ENCODE measurements around the gene JAM3. TPM values are rescaled to one million over a fixed set of nuclear protein-coding genes. Genes with fewer than 3 reads are reported as not detected.
"Not testable (repeated sequence)": the region's sequence is repeated elsewhere in the genome, so short reads cannot be mapped to it uniquely, and the experiment has no call there.

Gene JAM3
- total RNA-seq, 1 experiment from 2014 or later: 155 TPM

GRCh38 chr11:134092006-134092405, 23.1 kb downstream of the JAM3 start:
- H3K36me3 ChIP-seq; DNase-seq; H3K9me3 ChIP-seq (replicated peaks); H3K27ac ChIP-seq; H3K4me3 ChIP-seq; H3K4me1 ChIP-seq; H3K27me3 ChIP-seq: not testable (repeated sequence)

DNA sequence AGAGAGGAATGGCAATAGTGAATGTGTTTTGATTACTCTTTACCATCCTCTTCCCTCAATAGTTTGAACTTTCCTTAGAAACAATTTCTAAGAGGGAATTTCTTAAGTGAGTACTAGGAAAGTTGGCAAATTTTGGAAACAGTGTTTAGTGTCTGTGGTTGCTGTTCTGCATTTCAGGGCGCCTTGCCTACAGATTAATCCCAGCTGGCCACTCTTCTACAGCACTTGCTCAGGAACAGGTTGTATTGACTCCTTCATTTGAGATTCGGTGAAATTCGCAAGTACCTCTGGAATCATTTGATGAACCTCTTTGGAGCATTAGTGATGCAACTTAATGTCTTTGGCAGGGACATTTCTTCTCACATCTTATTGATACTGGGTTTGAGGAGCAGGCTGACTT, 28.3 kb downstream of the JAM3 start:
- H3K4me1 ChIP-seq: no peaks in the 10 kb centered on the region
- no peaks in the 10 kb centered on the region for H3K27me3 ChIP-seq
- H3K36me3 ChIP-seq: peaks cover 22% of the 10 kb centered on the region
- no peak overlapping the region for H3K27ac ChIP-seq
- no peaks in the 10 kb centered on the region for H3K9me3 ChIP-seq (replicated peaks)
- H3K4me3 ChIP-seq: no peak overlapping the region
- DNase-seq: no peak

GRCh38 chr11:134098566-134099184, 29.8 kb downstream of the JAM3 start:
- no peak for DNase-seq
- H3K4me3 ChIP-seq: no peak overlapping the region

GRCh38 chr11:134100171-134100570, 31.3 kb downstream of the JAM3 start:
- Histone ChIP-seq H3K9me3 (replicated peaks) (peaks cover 8% of the 10 kb centered on the region; the same call in 1 of the 2 replicates), H3K27ac (no peak overlapping the region), H3K36me3 (peaks cover 26% of the 10 kb centered on the region), H3K27me3 (no peaks in the 10 kb centered on the region), H3K4me3 (no peak overlapping the region), H3K4me1 (no peaks in the 10 kb centered on the region)
- no peak for DNase-seq

More at GRCh38 chr11:134098566-134099184, 29.8 kb downstream of the JAM3 start:
- Histone ChIP-seq H3K4me1 (no peaks in the 10 kb centered on the region), H3K27ac (no peak overlapping the region), H3K27me3 (no peaks in the 10 kb centered on the region), H3K9me3 (replicated peaks) (no peaks in the 10 kb centered on the region; the same call in 1 of the 2 replicates), H3K36me3 (peaks cover 26% of the 10 kb centered on the region)

- Histone ChIP-seq H3K4me1 (no peaks in the 10 kb centered on the region), H3K9me3 (replicated peaks) (peaks cover 15% of the 10 kb centered on the region; the same call in 1 of the 2 replicates), H3K27ac (no peak overlapping the region), H3K4me3 (no peak overlapping the region), H3K36me3 (peaks cover 26% of the 10 kb centered on the region), H3K27me3 (no peaks in the 10 kb centered on the region)
- no peak for DNase-seq
Measured at GRCh38 chr11:134101282-134101681, 32.4 kb downstream of the JAM3 start.

GRCh38 chr11:134110252-134110815, 41.5 kb downstream of the JAM3 start:
- Histone ChIP-seq H3K4me3 (no peak overlapping the region), H3K27me3 (no peaks in the 10 kb centered on the region), H3K27ac (no peak overlapping the region), H3K9me3 (replicated peaks) (peaks cover 8% of the 10 kb centered on the region; the same call in 1 of the 2 replicates), H3K4me1 (no peaks in the 10 kb centered on the region; the same call in 1 of the 2 replicates), H3K36me3 (peaks cover 18% of the 10 kb centered on the region)
- no peak for DNase-seq

DNA sequence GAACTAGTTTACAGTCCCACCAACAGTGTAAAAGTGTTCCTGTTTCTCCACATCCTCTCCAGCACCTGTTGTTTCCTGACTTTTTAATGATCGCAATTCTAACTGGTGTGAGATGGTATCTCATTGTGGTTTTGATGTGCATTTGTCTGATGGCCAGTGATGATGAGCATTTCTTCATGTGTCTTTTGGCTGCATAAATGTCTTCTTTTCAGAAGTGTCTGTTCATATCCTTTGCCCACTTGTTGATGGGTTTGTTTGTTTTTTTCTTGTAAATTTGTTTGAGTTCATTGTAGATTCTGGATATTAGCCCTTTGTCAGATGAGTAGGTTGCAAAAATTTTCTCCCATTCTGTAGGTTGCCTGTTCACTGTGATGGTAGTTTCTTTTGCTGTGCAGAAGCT, 44.9 kb downstream of the JAM3 start:
- H3K27ac ChIP-seq; H3K4me3 ChIP-seq; H3K9me3 ChIP-seq (replicated peaks); H3K4me1 ChIP-seq; DNase-seq; H3K27me3 ChIP-seq: not testable (repeated sequence)
- peaks cover 16% of the 10 kb centered on the region for H3K36me3 ChIP-seq

DNA sequence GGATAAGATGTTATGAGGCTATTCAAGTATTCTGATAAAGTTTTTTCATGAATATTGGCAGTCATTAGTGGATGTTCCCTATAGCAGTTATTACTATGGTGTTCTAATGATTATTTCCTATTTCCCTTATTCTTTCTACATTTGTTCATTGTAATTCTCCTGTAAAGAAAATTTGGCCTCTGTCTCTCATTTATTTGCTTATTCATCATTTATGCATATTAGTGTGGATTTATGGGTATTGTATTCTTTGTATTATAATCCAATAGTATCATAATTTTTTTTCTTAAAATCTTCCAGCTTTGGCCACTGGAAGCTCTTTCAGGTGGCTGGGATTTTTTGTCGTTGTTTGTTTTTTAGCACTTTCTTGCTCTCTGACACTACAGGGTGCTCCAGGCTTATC, 47.3 kb downstream of the JAM3 start:
- Histone ChIP-seq H3K27ac (no peak overlapping the region), H3K4me3 (no peak overlapping the region), H3K27me3 (no peaks in the 10 kb centered on the region), H3K9me3 (replicated peaks) (0 out of 2 replicates have a peak, but pooled peaks cover 4% of the 10 kb centered on the region), H3K36me3 (peaks cover 16% of the 10 kb centered on the region), H3K4me1 (peaks cover 24% of the 10 kb centered on the region)
- DNase-seq: no peak

DNA sequence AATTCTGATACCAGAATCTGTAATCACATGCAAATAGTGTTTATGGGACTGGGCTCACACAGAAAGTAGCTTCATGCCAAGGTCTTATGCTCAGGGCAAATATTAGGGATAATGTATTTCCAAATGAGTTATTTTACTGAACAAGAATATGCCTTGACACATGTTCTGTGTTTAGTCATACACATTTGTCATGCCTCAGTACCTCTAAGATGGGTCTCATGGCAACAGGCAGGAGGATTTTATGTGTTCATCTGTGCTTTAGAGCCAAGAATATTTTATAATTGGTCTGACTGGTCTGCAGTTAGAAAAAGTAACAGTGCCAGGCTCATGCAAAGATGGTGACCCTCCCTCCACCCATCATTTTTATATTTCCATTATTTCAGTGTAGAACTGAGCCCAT, 49.1 kb downstream of the JAM3 start:
- no peak for DNase-seq

GRCh38 chr11:134119094-134119493, 50.2 kb downstream of the JAM3 start:
- Histone ChIP-seq H3K4me1 (peaks cover 32% of the 10 kb centered on the region), H3K27me3 (no peaks in the 10 kb centered on the region), H3K4me3 (no peak overlapping the region), H3K9me3 (replicated peaks) (no peaks in the 10 kb centered on the region), H3K27ac (peak overlapping the region; percentile 93), H3K36me3 (no peaks in the 10 kb centered on the region; the same call in 1 of the 2 replicates)
- DNase-seq: peak; percentile 43 to 69

More for the DNA sequence above, 49.1 kb downstream of the JAM3 start:
- Histone ChIP-seq H3K27ac (no peak overlapping the region), H3K9me3 (replicated peaks) (no peaks in the 10 kb centered on the region), H3K27me3 (no peaks in the 10 kb centered on the region), H3K4me1 (peaks cover 32% of the 10 kb centered on the region), H3K4me3 (no peak overlapping the region), H3K36me3 (no peaks in the 10 kb centered on the region; the same call in 1 of the 2 replicates)

DNA sequence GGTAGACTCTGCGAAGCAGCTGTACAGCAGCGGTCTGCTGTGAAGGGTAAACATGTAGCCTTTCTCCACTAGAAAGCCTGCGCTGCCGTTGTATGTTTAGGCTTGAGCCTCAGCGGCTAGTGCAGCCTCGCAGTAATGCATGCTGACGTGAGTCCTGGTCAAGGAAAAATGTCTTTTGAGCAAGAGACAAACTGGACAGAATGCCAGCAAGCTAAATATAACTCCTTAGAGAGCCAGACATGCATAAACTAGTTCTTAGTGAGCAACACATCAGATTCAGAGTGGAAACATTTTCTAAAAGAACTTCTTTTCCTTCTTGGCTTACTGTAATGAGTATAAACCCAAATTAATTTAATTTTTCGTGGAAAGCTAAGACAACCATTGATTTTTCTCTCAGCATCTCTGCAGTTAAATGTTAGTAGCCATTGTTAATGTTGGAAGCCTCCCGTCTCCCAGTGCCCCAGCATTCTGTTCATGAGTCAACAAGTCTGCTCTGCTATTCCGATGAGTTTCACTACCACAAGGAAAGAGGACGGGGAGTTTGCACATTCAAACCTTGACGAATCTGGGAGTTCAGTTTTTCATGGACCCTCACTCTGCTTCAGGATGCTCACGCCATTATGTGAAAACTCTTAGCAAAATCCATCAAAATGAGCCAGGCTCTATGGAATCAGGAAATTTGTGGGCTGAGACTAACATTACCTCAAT, 51.4 kb downstream of the JAM3 start:
- DNase-seq: peak; percentile 71 to 72
- H3K36me3 ChIP-seq: no peaks in the 10 kb centered on the region; the same call in 1 of the 2 replicates
- H3K27ac ChIP-seq: peak overlapping the region; percentile 93
- H3K4me3 ChIP-seq: peak overlapping the region; percentile 35
- no peaks in the 10 kb centered on the region for H3K9me3 ChIP-seq (replicated peaks)
- H3K27me3 ChIP-seq: no peaks in the 10 kb centered on the region
- H3K4me1 ChIP-seq: peaks cover 32% of the 10 kb centered on the region

GRCh38 chr11:134120921-134121526, 52.2 kb downstream of the JAM3 start:
- peak overlapping the region; percentile 35 for H3K4me3 ChIP-seq
- H3K4me1 ChIP-seq: peaks cover 32% of the 10 kb centered on the region
- peak overlapping the region; percentile 93 for H3K27ac ChIP-seq
- peak; percentile 81 to 89 for DNase-seq
- no peaks in the 10 kb centered on the region for H3K9me3 ChIP-seq (replicated peaks)
- no peaks in the 10 kb centered on the region for H3K27me3 ChIP-seq
- H3K36me3 ChIP-seq: no peaks in the 10 kb centered on the region; the same call in 1 of the 2 replicates

GRCh38 chr11:134124660-134125451, 56.0 kb downstream of the JAM3 start:
- H3K4me1 ChIP-seq: peaks cover 19% of the 10 kb centered on the region
- H3K4me3 ChIP-seq: no peak overlapping the region
- DNase-seq: no peak
- H3K9me3 ChIP-seq (replicated peaks): no peaks in the 10 kb centered on the region
- no peak overlapping the region for H3K27ac ChIP-seq
- H3K27me3 ChIP-seq: no peaks in the 10 kb centered on the region
- peaks cover 19% of the 10 kb centered on the region; the same call in 1 of the 2 replicates for H3K36me3 ChIP-seq

DNA sequence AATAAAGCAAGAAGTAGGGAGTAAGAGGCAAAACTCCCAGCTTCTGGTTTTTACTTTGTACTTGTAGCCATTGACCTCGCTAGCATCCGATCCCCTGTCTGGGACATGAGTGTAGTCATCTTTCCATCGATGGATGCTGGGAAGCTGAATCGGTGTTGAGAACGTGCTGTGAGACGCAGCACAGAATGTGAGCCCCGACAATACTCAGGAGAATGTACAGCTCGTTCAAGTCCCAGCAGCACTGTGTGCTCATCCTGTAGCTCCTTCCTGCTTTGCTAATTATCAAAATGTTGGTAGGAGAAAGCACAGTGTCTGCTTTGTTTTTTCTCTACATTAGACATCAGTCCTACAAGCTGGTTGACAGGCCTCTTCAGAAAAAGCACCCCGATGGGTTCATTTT, 56.6 kb downstream of the JAM3 start:
- Histone ChIP-seq H3K36me3 (peaks cover 25% of the 10 kb centered on the region; the same call in 1 of the 2 replicates), H3K9me3 (replicated peaks) (peaks cover 3% of the 10 kb centered on the region; the same call in 1 of the 2 replicates), H3K4me3 (no peak overlapping the region), H3K4me1 (peaks cover 14% of the 10 kb centered on the region), H3K27me3 (no peaks in the 10 kb centered on the region), H3K27ac (no peak overlapping the region)
- no peak for DNase-seq

All from SJCRH30 (cell line).